ENCODE measurements around the gene HS3ST4. TPM values are rescaled to one million over a fixed set of nuclear protein-coding genes. Genes with fewer than 3 reads are reported as not detected.

HS3ST4 gene
- total and polyA plus RNA-seq, 5 experiments from 2014 or later = not detected

GRCh38 chr16:25845901-25846300 lies 154.1 kb downstream of the HS3ST4 start:
- H3K4me1 Mint-ChIP-seq = no peaks in the 10 kb centered on the region
- DNase-seq (no peak), ATAC-seq (no peak)
- H3K9me3 Mint-ChIP-seq = peaks cover 0 to 3% (median 0%) of the 10 kb centered on the region in 9 donors
- POLR2A ChIA-PET = interaction anchor here (0.7 kb wide), 1 partner anchor 1339 kb away, joined by 3 read pairs; no protein-coding TSS in a partner anchor
- peaks cover 1 to 36% (median 6%) of the 10 kb centered on the region in 5 donors for H3K27me3 Mint-ChIP-seq
- no peaks in the 10 kb centered on the region for H3K36me3 Mint-ChIP-seq
- no peak overlapping the region for H3K27ac Mint-ChIP-seq
- H3K4me3 Mint-ChIP-seq = no peak overlapping the region

- Mint-ChIP-seq H3K36me3 (peaks cover 0 to 4% (median 0%) of the 10 kb centered on the region in 3 donors), H3K27ac (no peak overlapping the region), H3K4me3 (no peak overlapping the region), H3K27me3 (peaks cover 20 to 74% (median 36%) of the 10 kb centered on the region in 5 donors), H3K9me3 (peaks cover 0 to 10% (median 5%) of the 10 kb centered on the region in 9 donors), H3K4me1 (no peaks in the 10 kb centered on the region)
- ATAC-seq = no peak
- POLR2A ChIA-PET = no interaction called here
- DNase-seq = no peak
Measured at GRCh38 chr16:25854141-25854540, 162.4 kb downstream of the HS3ST4 start.

- ATAC-seq (no peak), DNase-seq (no peak)
- Mint-ChIP-seq H3K27me3 (peaks cover 22 to 83% (median 39%) of the 10 kb centered on the region in 5 donors), H3K27ac (no peak overlapping the region), H3K4me1 (no peaks in the 10 kb centered on the region), H3K36me3 (peaks cover 0 to 4% (median 0%) of the 10 kb centered on the region in 3 donors), H3K4me3 (no peak overlapping the region), H3K9me3 (peaks cover 0 to 12% (median 5%) of the 10 kb centered on the region in 9 donors)
- POLR2A ChIA-PET = no interaction called here
Measured at GRCh38 chr16:25855063-25855462, 163.3 kb downstream of the HS3ST4 start.

GRCh38 chr16:25855818-25856217 lies 164.1 kb downstream of the HS3ST4 start:
- Mint-ChIP-seq H3K27me3 (peaks cover 22 to 79% (median 35%) of the 10 kb centered on the region in 5 donors), H3K27ac (no peak overlapping the region), H3K4me3 (no peak overlapping the region), H3K9me3 (peaks cover 0 to 12% (median 5%) of the 10 kb centered on the region in 9 donors), H3K36me3 (peaks cover 0 to 4% (median 0%) of the 10 kb centered on the region in 3 donors), H3K4me1 (no peaks in the 10 kb centered on the region)
- POLR2A ChIA-PET = no interaction called here
- DNase-seq (no peak), ATAC-seq (no peak)

GRCh38 chr16:25859645-25860044 lies 167.9 kb downstream of the HS3ST4 start:
- no peak for DNase-seq
- POLR2A ChIA-PET = no interaction called here
- Mint-ChIP-seq H3K27ac (no peak overlapping the region), H3K4me3 (no peak overlapping the region), H3K36me3 (peaks cover 0 to 4% (median 0%) of the 10 kb centered on the region in 3 donors), H3K27me3 (peaks cover 23 to 67% (median 30%) of the 10 kb centered on the region in 5 donors), H3K9me3 (peaks cover 0 to 19% (median 6%) of the 10 kb centered on the region in 9 donors), H3K4me1 (no peaks in the 10 kb centered on the region)
- ATAC-seq = no peak

- Mint-ChIP-seq H3K27me3 (peaks cover 9 to 51% (median 19%) of the 10 kb centered on the region in 5 donors), H3K27ac (no peak overlapping the region), H3K9me3 (peaks cover 0 to 29% (median 4%) of the 10 kb centered on the region in 9 donors), H3K4me3 (no peak overlapping the region), H3K36me3 (no peaks in the 10 kb centered on the region), H3K4me1 (no peaks in the 10 kb centered on the region)
- no peak for ATAC-seq
- POLR2A ChIA-PET = no interaction called here
- no peak for DNase-seq
Measured at GRCh38 chr16:25867041-25867440, 175.3 kb downstream of the HS3ST4 start.

GRCh38 chr16:25868106-25868505 lies 176.3 kb downstream of the HS3ST4 start:
- Mint-ChIP-seq H3K27ac (no peak overlapping the region), H3K36me3 (no peaks in the 10 kb centered on the region), H3K4me3 (no peak overlapping the region), H3K9me3 (peaks cover 0 to 34% (median 4%) of the 10 kb centered on the region in 9 donors), H3K4me1 (no peaks in the 10 kb centered on the region), H3K27me3 (peaks cover 9 to 55% (median 17%) of the 10 kb centered on the region in 5 donors)
- DNase-seq = no peak
- no peak for ATAC-seq
- POLR2A ChIA-PET = no interaction called here

- H3K9me3 Mint-ChIP-seq = peaks cover 0 to 38% (median 4%) of the 10 kb centered on the region in 9 donors
- POLR2A ChIA-PET = no interaction called here
- DNase-seq (no peak), ATAC-seq (no peak)
- peaks cover 0 to 3% (median 0%) of the 10 kb centered on the region in 3 donors for H3K36me3 Mint-ChIP-seq
- H3K4me1 Mint-ChIP-seq = no peaks in the 10 kb centered on the region
- H3K27me3 Mint-ChIP-seq = peaks cover 5 to 60% (median 20%) of the 10 kb centered on the region in 5 donors
- no peak overlapping the region for H3K27ac Mint-ChIP-seq
- no peak overlapping the region for H3K4me3 Mint-ChIP-seq
Measured at GRCh38 chr16:25868706-25869370, 177.1 kb downstream of the HS3ST4 start.

- H3K9me3 Mint-ChIP-seq = peaks cover 0 to 25% (median 2%) of the 10 kb centered on the region in 9 donors
- ATAC-seq (no peak), DNase-seq (no peak)
- H3K4me3 Mint-ChIP-seq = no peak overlapping the region
- no peak overlapping the region for H3K27ac Mint-ChIP-seq
- H3K27me3 Mint-ChIP-seq = peaks cover 2 to 46% (median 20%) of the 10 kb centered on the region in 5 donors
- peaks cover 0 to 4% (median 0%) of the 10 kb centered on the region in 3 donors for H3K36me3 Mint-ChIP-seq
- no peaks in the 10 kb centered on the region for H3K4me1 Mint-ChIP-seq
- POLR2A ChIA-PET = no interaction called here
Measured at GRCh38 chr16:25872369-25873070, 180.8 kb downstream of the HS3ST4 start.

GRCh38 chr16:25874196-25874595 lies 182.4 kb downstream of the HS3ST4 start:
- POLR2A ChIA-PET = no interaction called here
- no peaks in the 10 kb centered on the region for H3K4me1 Mint-ChIP-seq
- H3K4me3 Mint-ChIP-seq = no peak overlapping the region
- ATAC-seq = no peak
- peaks cover 0 to 4% (median 0%) of the 10 kb centered on the region in 3 donors for H3K36me3 Mint-ChIP-seq
- H3K27ac Mint-ChIP-seq = no peak overlapping the region
- DNase-seq = no peak
- peaks cover 2 to 51% (median 21%) of the 10 kb centered on the region in 5 donors for H3K27me3 Mint-ChIP-seq
- H3K9me3 Mint-ChIP-seq = peaks cover 0 to 25% (median 2%) of the 10 kb centered on the region in 9 donors

GRCh38 chr16:25875956-25876598 lies 184.3 kb downstream of the HS3ST4 start:
- Mint-ChIP-seq H3K4me1 (no peaks in the 10 kb centered on the region), H3K36me3 (peaks cover 0 to 4% (median 0%) of the 10 kb centered on the region in 3 donors), H3K27ac (no peak overlapping the region), H3K9me3 (peaks cover 0 to 16% (median 2%) of the 10 kb centered on the region in 9 donors), H3K27me3 (peaks cover 7 to 54% (median 22%) of the 10 kb centered on the region in 5 donors), H3K4me3 (no peak overlapping the region)
- POLR2A ChIA-PET = no interaction called here
- no peak for ATAC-seq
- DNase-seq = no peak

GRCh38 chr16:25877103-25877502 lies 185.3 kb downstream of the HS3ST4 start:
- H3K36me3 Mint-ChIP-seq = peaks cover 0 to 4% (median 0%) of the 10 kb centered on the region in 3 donors
- DNase-seq (no peak), ATAC-seq (no peak)
- peaks cover 7 to 61% (median 21%) of the 10 kb centered on the region in 5 donors for H3K27me3 Mint-ChIP-seq
- no peak overlapping the region for H3K27ac Mint-ChIP-seq
- H3K4me3 Mint-ChIP-seq = no peak overlapping the region
- POLR2A ChIA-PET = interaction anchor here (0.6 kb wide), 1 partner anchor 690 kb away, joined by 3 read pairs; no protein-coding TSS in a partner anchor
- no peaks in the 10 kb centered on the region for H3K4me1 Mint-ChIP-seq
- peaks cover 0 to 16% (median 2%) of the 10 kb centered on the region in 9 donors for H3K9me3 Mint-ChIP-seq

GRCh38 chr16:25886598-25886997 lies 194.8 kb downstream of the HS3ST4 start:
- Mint-ChIP-seq H3K36me3 (no peaks in the 10 kb centered on the region), H3K4me3 (no peak overlapping the region), H3K27ac (no peak overlapping the region), H3K9me3 (peaks cover 0 to 9% (median 4%) of the 10 kb centered on the region in 9 donors), H3K27me3 (peaks cover 0 to 35% (median 10%) of the 10 kb centered on the region in 5 donors), H3K4me1 (no peaks in the 10 kb centered on the region)
- no peak for DNase-seq
- no peak for ATAC-seq
- POLR2A ChIA-PET = no interaction called here
